Measurements from ENCODE around the gene PRDM16. TPM values are rescaled to one million over a fixed set of nuclear protein-coding genes. Genes with fewer than 3 reads are reported as not detected.

PRDM16 gene
- polyA plus RNA-seq, 3 donors = not detected

DNA sequence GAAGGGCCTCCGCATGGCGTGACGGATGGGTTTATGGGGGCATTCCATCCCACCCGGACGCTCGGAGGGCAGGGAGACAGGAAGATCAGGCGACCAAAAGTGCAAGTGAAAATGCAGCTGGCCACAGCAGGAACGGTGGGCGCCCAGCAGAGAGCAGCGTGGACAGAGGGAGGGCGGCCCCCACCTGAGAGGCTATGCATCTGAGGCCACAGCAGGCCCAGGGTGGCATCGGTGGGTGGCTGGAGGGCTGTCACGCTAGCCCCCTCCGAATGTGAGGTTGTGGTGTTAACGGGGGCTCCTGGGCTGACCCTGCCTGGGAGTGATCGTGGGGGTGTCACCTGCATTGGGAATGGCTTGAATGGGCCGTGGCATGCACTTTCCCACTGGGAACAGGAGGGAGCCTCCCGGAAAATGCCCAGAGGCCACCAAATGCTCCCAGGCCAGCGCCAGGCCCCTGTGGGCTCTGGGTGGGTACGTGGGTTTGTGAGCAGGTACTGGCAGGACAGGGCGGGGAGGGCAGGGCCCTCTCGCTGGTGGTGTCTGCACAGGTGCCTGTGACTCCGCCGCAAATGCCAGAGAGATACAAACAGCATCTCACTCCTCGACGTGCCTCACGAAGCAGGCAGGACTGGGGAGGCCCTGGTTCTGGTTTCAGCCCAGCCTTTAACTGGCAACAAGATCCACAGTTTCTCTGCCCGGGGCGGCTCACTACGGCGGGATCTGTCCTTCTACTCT lies 172.8 kb downstream of the PRDM16 start:
- Mint-ChIP-seq H3K4me1 (no peaks in the 10 kb centered on the region), H3K36me3 (no peaks in the 10 kb centered on the region), H3K27ac (no peak overlapping the region), H3K4me3 (no peak overlapping the region), H3K27me3 (ENCODE audit: low read depth in 3 of 3) (peaks cover 2 to 3% (median 3%) of the 10 kb centered on the region in 3 donors), H3K9me3 (peaks cover 0 to 6% (median 0%) of the 10 kb centered on the region in 7 donors)
- no peak overlapping the region for H3K27ac ChIP-seq (ENCODE audit: low read depth in 1 of 2, low read length in 2 of 2)
- TF ChIP-seq CTCF (IDR thresholded peaks at IDR 0.05) = no peak
- H3K9ac ChIP-seq (ENCODE audit: insufficient read depth, low read length, poor library complexity, severe bottlenecking) = no peak overlapping the region
- H3K4me1 ChIP-seq (ENCODE audit: control insufficient read depth in 1 of 2, insufficient read depth in 2 of 2, low read length in 2 of 2) = no peaks in the 10 kb centered on the region
- WGBS (ENCODE audit: insufficient coverage) = 96% methylated on average over 27 of the region's 31 CpGs
- intact Hi-C loops (cut with micrococcal nuclease) = no loop called here
- peaks cover 0 to under 1% of the 10 kb centered on the region in 2 donors for H3K27me3 ChIP-seq (ENCODE audit: control insufficient read depth in 2 of 2, insufficient read depth in 2 of 2, low read length in 2 of 2)
- no peak overlapping the region for H2AFZ ChIP-seq (ENCODE audit: insufficient read depth, low read depth, low read length, poor library complexity, severe bottlenecking)
- DNase-seq = no peak
- no peaks in the 10 kb centered on the region for H4K20me1 ChIP-seq (ENCODE audit: insufficient read depth, low read length)
- no peak overlapping the region for H3K4me2 ChIP-seq (replicated peaks; ENCODE audit: extremely low read depth, low read length, poor library complexity, severe bottlenecking)
- H3K4me3 ChIP-seq (replicated peaks in 1 of 3; ENCODE audit: low read depth in 2 of 3, low read length in 3 of 3) = no peak overlapping the region
- no peaks in the 10 kb centered on the region for H3K9me3 ChIP-seq (replicated peaks in 1 of 2; ENCODE audit: control insufficient read depth in 1 of 2, insufficient read depth in 1 of 2, low read length in 2 of 2)
- no peaks in the 10 kb centered on the region for H3K36me3 ChIP-seq (replicated peaks in 1 of 2; ENCODE audit: control insufficient read depth in 1 of 2, insufficient read depth in 2 of 2, low read length in 2 of 2)
- H3K79me2 ChIP-seq (ENCODE audit: insufficient read depth, low read length) = no peaks in the 10 kb centered on the region

- no peak overlapping the region for H3K4me2 ChIP-seq (replicated peaks; ENCODE audit: extremely low read depth, low read length, poor library complexity, severe bottlenecking)
- no peaks in the 10 kb centered on the region for H3K79me2 ChIP-seq (ENCODE audit: insufficient read depth, low read length)
- H3K4me3 Mint-ChIP-seq = no peak overlapping the region
- no peak overlapping the region for H3K9ac ChIP-seq (ENCODE audit: insufficient read depth, low read length, poor library complexity, severe bottlenecking)
- H3K27me3 Mint-ChIP-seq (ENCODE audit: low read depth in 3 of 3) = peaks cover 6 to 11% (median 8%) of the 10 kb centered on the region in 3 donors
- intact Hi-C loops (cut with micrococcal nuclease) = no loop called here
- no peaks in the 10 kb centered on the region for H3K4me1 Mint-ChIP-seq
- peaks cover 0 to 7% of the 10 kb centered on the region in 2 donors for H3K27me3 ChIP-seq (ENCODE audit: control insufficient read depth in 2 of 2, insufficient read depth in 2 of 2, low read length in 2 of 2)
- no peaks in the 10 kb centered on the region for H4K20me1 ChIP-seq (ENCODE audit: insufficient read depth, low read length)
- no peak overlapping the region for H2AFZ ChIP-seq (ENCODE audit: insufficient read depth, low read depth, low read length, poor library complexity, severe bottlenecking)
- DNase-seq = no peak
- no peaks in the 10 kb centered on the region for H3K36me3 Mint-ChIP-seq
- no peak overlapping the region for H3K27ac Mint-ChIP-seq
- no peaks in the 10 kb centered on the region for H3K4me1 ChIP-seq (ENCODE audit: control insufficient read depth in 1 of 2, insufficient read depth in 2 of 2, low read length in 2 of 2)
- H3K27ac ChIP-seq (ENCODE audit: low read depth in 1 of 2, low read length in 2 of 2) = no peak overlapping the region
- WGBS (ENCODE audit: insufficient coverage) = 93% methylated on average over 25 of the region's 35 CpGs
- no peak for TF ChIP-seq CTCF (IDR thresholded peaks at IDR 0.05)
- H3K9me3 ChIP-seq (replicated peaks in 1 of 2; ENCODE audit: control insufficient read depth in 1 of 2, insufficient read depth in 1 of 2, low read length in 2 of 2) = no peaks in the 10 kb centered on the region
- no peaks in the 10 kb centered on the region for H3K36me3 ChIP-seq (replicated peaks in 1 of 2; ENCODE audit: control insufficient read depth in 1 of 2, insufficient read depth in 2 of 2, low read length in 2 of 2)
- H3K9me3 Mint-ChIP-seq = peaks cover 0 to 6% (median 0%) of the 10 kb centered on the region in 7 donors
- no peak overlapping the region for H3K4me3 ChIP-seq (replicated peaks in 1 of 3; ENCODE audit: low read depth in 2 of 3, low read length in 3 of 3)
Observed at GRCh38 chr1:3242408-3243260, 173.6 kb downstream of the PRDM16 start.

Measured in CD14-positive monocyte (primary cell).